Keratinocyte (primary cell): ENCODE results near the gene TEX19.

Experiments
- EZH2 ChIP-seq: IDR thresholded peaks from one replicate; pipeline ENCODE4 v1.6.1; 2012; ENCODE audit warnings: inconsistent platforms, mild to moderate bottlenecking, low read length, moderate library complexity
- TF ChIP-seq, protein P1 (sequence below), 3 experiments: IDR thresholded peaks in 1 of 3; conservative IDR thresholded peaks in 1 of 3; optimal IDR thresholded peaks in 1 of 3; 2 replicates in 2 of 3; 3 replicates in 1 of 3; pipeline versions ENCODE3 to v1.5.1; 2011; ENCODE audit warnings: low read length in 3 of 3, mild to moderate bottlenecking in 3 of 3, moderate library complexity in 2 of 3, control low read depth in 1 of 3, inconsistent platforms in 1 of 3; ENCODE audit not compliant: insufficient read depth in 2 of 3; ENCODE audit errors: extremely low read depth in 1 of 3

DNA sequence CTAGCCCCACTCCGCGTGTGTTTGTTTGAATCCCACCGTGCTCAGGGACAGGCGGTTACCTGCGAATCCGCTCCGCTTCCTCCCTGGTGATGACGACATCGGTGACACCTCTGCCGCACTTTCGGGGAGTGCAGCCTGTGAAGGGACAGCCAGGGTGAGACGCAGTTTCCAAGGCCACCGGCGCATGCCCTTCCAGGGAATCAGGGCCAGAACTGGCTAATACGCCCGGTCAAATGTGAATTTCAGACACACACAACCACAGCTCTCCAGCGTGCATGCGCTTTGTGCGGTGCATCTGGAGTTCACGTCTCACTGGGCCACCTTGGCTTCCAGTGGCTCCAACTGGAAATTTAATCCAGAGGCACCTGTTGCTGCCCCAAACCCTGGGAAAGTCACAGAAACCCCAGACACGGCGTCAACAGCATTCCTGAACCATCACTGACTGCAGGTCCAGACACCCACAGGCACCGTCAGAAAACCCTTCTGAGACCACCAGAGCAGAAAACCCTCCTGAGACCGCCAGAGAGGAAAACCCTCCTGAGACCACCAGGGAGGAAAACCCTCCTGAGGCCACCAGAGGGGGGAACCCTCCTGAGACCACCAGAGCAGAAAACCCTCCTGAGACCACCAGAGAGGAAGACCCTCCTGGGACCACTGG lies 52.5 kb downstream of the TEX19 start:
- TF ChIP-seq, protein P1, sequence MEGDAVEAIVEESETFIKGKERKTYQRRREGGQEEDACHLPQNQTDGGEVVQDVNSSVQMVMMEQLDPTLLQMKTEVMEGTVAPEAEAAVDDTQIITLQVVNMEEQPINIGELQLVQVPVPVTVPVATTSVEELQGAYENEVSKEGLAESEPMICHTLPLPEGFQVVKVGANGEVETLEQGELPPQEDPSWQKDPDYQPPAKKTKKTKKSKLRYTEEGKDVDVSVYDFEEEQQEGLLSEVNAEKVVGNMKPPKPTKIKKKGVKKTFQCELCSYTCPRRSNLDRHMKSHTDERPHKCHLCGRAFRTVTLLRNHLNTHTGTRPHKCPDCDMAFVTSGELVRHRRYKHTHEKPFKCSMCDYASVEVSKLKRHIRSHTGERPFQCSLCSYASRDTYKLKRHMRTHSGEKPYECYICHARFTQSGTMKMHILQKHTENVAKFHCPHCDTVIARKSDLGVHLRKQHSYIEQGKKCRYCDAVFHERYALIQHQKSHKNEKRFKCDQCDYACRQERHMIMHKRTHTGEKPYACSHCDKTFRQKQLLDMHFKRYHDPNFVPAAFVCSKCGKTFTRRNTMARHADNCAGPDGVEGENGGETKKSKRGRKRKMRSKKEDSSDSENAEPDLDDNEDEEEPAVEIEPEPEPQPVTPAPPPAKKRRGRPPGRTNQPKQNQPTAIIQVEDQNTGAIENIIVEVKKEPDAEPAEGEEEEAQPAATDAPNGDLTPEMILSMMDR (optimal IDR thresholded peaks at IDR 0.05 in 1 of 3, IDR thresholded peaks at IDR 0.05 in 1 of 3, conservative IDR thresholded peaks at IDR 0.05 in 1 of 3; ENCODE audit: extremely low read depth in 1 of 3, insufficient read depth in 2 of 3, low read length in 3 of 3), result no peak
- no peak for TF ChIP-seq EZH2
